Body of pancreas (tissue), 4 donors: ENCODE data around the gene HIPK3. TPM values are rescaled to one million over a fixed set of nuclear protein-coding genes. Genes with fewer than 3 reads are reported as not detected.
"Not testable (repeated sequence)": the region's sequence is repeated elsewhere in the genome, so short reads cannot be mapped to it uniquely, and the experiment has no call there.

ENCODE experiments used
- ATAC-seq: fragments of 150-250 bp; one replicate; pipeline ENCODE4 v1.9.1; 2016
- DNase-seq, 4 donors: peaks; one replicate each; pipeline ENCODE4 v3.0.0-alpha.2; 2019
- H3K27ac ChIP-seq, 4 donors: fragments of 200-600 bp; sonication (generic); 1 replicate in 3 of 4; 2 replicates in 1 of 4; pipeline versions ENCODE4 v1.5.1 to v1.6.1; 2016 to 2019; ENCODE audit warnings: mild to moderate bottlenecking in 1 of 4, mixed read lengths in 1 of 4, moderate library complexity in 1 of 4
- H3K27me3 ChIP-seq, 2 donors: fragments of 200-600 bp; sonication (generic); one replicate each; pipeline ENCODE4 v1.6.0; 2016; ENCODE audit warnings: mild to moderate bottlenecking in 1 of 2
- H3K36me3 ChIP-seq, 2 donors: fragments of 200-600 bp; sonication (generic); replicated peaks in 1 of 2; 2 replicates each; pipeline ENCODE4 v1.5.1; 2016; ENCODE audit warnings: low read depth in 2 of 2; ENCODE audit not compliant: insufficient read depth in 1 of 2
- H3K4me1 ChIP-seq: fragments of 200-600 bp; sonication (generic); one replicate; pipeline ENCODE4 v1.6.0; 2016
- H3K4me3 ChIP-seq, 2 donors: fragments of 200-600 bp; sonication (generic); 1 replicate in 1 of 2; 2 replicates in 1 of 2; pipeline ENCODE4 v1.5.1; 2016 to 2019
- H3K9me3 ChIP-seq, 3 donors: fragments of 200-600 bp; sonication (generic); 1 replicate in 2 of 3; 2 replicates in 1 of 3; pipeline ENCODE4 v1.5.1; 2016
- CTCF ChIP-seq, 7 experiments: fragments of 450-650 bp in 4 of 7; fragments of 200-600 bp in 3 of 7; sonication (generic) in 3 of 7; IDR thresholded peaks; one replicate each; pipeline ENCODE4 v1.5.1; 2016 to 2019; ENCODE audit warnings: antibody characterized with exemption in 7 of 7
- POLR2A ChIP-seq, 3 donors: fragments of 450-650 bp; IDR thresholded peaks; one replicate each; pipeline ENCODE4 v1.6.1; 2016; ENCODE audit warnings: antibody characterized with exemption in 3 of 3, mild to moderate bottlenecking in 2 of 3
- WGBS, 2 donors: methylation state at CpG; one replicate each; pipeline ENCODE4 v1.1.5; 2017; 5-methylcytosine and 5-hydroxymethylcytosine counted together
- intact Hi-C: fragments of 100-400 bp; cut with DNase I; formaldehyde crosslinking; loops from one replicate; pipeline ENCODE4 v1.15.1; 2023
- total RNA-seq, 2 donors: library from RNA; depleted of rRNA; stranded (reverse); fragments of >200 nt; gene quantifications; one replicate each; pipeline ENCODE4 v1.1.0, GENCODE V29; 2016

The HIPK3 gene
- total RNA-seq, 2 donors from 2014 or later: 51.7 to 57.1 TPM

GRCh38 chr11:33294797-33295196 lies 37.6 kb downstream of the HIPK3 start:
- Histone ChIP-seq H3K27me3 (no peaks in the 10 kb centered on the region), H3K36me3 (no peaks in the 10 kb centered on the region), H3K27ac (no peak overlapping the region), H3K9me3 (no peaks in the 10 kb centered on the region), H3K4me3 (no peak overlapping the region), H3K4me1 (peaks cover 23% of the 10 kb centered on the region)
- WGBS, 2 donors: 85 to 89% methylated on average over 8 of the region's 8 CpGs
- DNase-seq (no peak), ATAC-seq (no peak)
- no peak for TF ChIP-seq CTCF (IDR thresholded peaks at IDR 0.05)
- TF ChIP-seq POLR2A (IDR thresholded peaks at IDR 0.05): no peak
- intact Hi-C loops: no loop called here

GRCh38 chr11:33296695-33297094 lies 39.5 kb downstream of the HIPK3 start:
- 89 to 95% methylated on average over 5 of the region's 5 CpGs for WGBS, 2 donors
- Histone ChIP-seq H3K4me3 (no peak overlapping the region), H3K9me3 (no peaks in the 10 kb centered on the region), H3K36me3 (no peaks in the 10 kb centered on the region), H3K27me3 (no peaks in the 10 kb centered on the region), H3K4me1 (peaks cover 8% of the 10 kb centered on the region), H3K27ac (no peak overlapping the region)
- no peak for TF ChIP-seq CTCF (IDR thresholded peaks at IDR 0.05)
- TF ChIP-seq POLR2A (IDR thresholded peaks at IDR 0.05): no peak
- ATAC-seq (no peak), DNase-seq (no peak)
- intact Hi-C loops: no loop called here

- H3K4me1 ChIP-seq: no peaks in the 10 kb centered on the region
- intact Hi-C loops: no loop called here
- no peak for TF ChIP-seq POLR2A (IDR thresholded peaks at IDR 0.05)
- no peak for TF ChIP-seq CTCF (IDR thresholded peaks at IDR 0.05)
- WGBS, 2 donors: 82 to 91% methylated on average over 4 of the region's 4 CpGs
- DNase-seq (no peak), ATAC-seq (no peak)
- no peaks in the 10 kb centered on the region for H3K27me3 ChIP-seq
- H3K36me3 ChIP-seq: no peaks in the 10 kb centered on the region
- H3K9me3 ChIP-seq: no peaks in the 10 kb centered on the region
- H3K27ac ChIP-seq: no peak overlapping the region
- H3K4me3 ChIP-seq: no peak overlapping the region
These were observed 46.4 kb downstream of the HIPK3 start for GRCh38 chr11:33303541-33303940.

- H3K9me3 ChIP-seq, H3K27ac ChIP-seq, H3K27me3 ChIP-seq, ATAC-seq, intact Hi-C loops, DNase-seq, H3K4me1 ChIP-seq, H3K36me3 ChIP-seq, H3K4me3 ChIP-seq: not testable (repeated sequence)
- WGBS, 2 donors: 95% methylated on average over 6 of the region's 6 CpGs
These were observed 49.6 kb downstream of the HIPK3 start for GRCh38 chr11:33306821-33307220.

GRCh38 chr11:33307984-33308383 lies 50.8 kb downstream of the HIPK3 start:
- no peaks in the 10 kb centered on the region for H3K9me3 ChIP-seq
- no peaks in the 10 kb centered on the region for H3K27me3 ChIP-seq
- no peaks in the 10 kb centered on the region for H3K4me1 ChIP-seq
- H3K36me3 ChIP-seq: no peaks in the 10 kb centered on the region
- TF ChIP-seq POLR2A (IDR thresholded peaks at IDR 0.05) (no peak), CTCF (IDR thresholded peaks at IDR 0.05) (no peak)
- intact Hi-C loops: no loop called here
- no peak overlapping the region for H3K4me3 ChIP-seq
- ATAC-seq: no peak
- DNase-seq: no peak
- no peak overlapping the region for H3K27ac ChIP-seq
